LNCaP clone FGC (cell line): ENCODE results near the gene TAS2R50.

ENCODE experiments used
- DNase-seq: peaks from one replicate; pipeline ENCODE4 v3.0.0-alpha.2; 2011; ENCODE audit warnings: low read depth
- H3K4me3 ChIP-seq: 2 replicates; pipeline ENCODE4 v1.5.1; 2011; ENCODE audit warnings: mild to moderate bottlenecking, low read depth, low read length, control low read depth
- CTCF ChIP-seq: IDR thresholded peaks from 2 replicates; pipeline ENCODE4 v1.5.1; 2012; ENCODE audit warnings: mild to moderate bottlenecking; ENCODE audit not compliant: control insufficient read depth, insufficient read depth; ENCODE audit errors: extremely low read depth

The TAS2R50 gene

GRCh38 chr12:10939163-10939562, 47.5 kb downstream of the TAS2R50 start, which contains the start of gene TAS2R14:
TAS2R14 (minus strand) TSS chr12:10939263; CDS start chr12:10939207, 56 bp downstream.
- TF ChIP-seq CTCF = no peak
- DNase-seq = no peak
- no peak within 1 kb of the TSS for H3K4me3 ChIP-seq

GRCh38 chr12:10936506-10936905, 50.2 kb downstream of the TAS2R50 start:
- no peak for DNase-seq
- TF ChIP-seq CTCF = no peak
- no peak overlapping the region for H3K4me3 ChIP-seq
